Common myeloid progenitor, CD34-positive (primary cell): Measurements from ENCODE around the gene TMEM25.

Source experiments
- CTCF ChIA-PET: fragments of 350-600 bp; sonication (Branson Sonifier 250); formaldehyde crosslinking; loops from one replicate; lab custom pipeline; 2021; ENCODE audit warnings: antibody characterized with exemption; lab: Charles Lee
- POLR2A ChIA-PET: fragments of 350-600 bp; sonication (Branson Sonifier 250); formaldehyde crosslinking; loops from one replicate; lab custom pipeline; 2021; ENCODE audit warnings: antibody characterized with exemption; lab: Charles Lee
- DNase-seq, 3 donors: peaks; one replicate each; pipeline versions ENCODE4 v3.0.0 to v3.0.0-alpha.2; 2013
- H3K27ac ChIP-seq, 2 experiments: 1 replicate in 1 of 2; 2 replicates in 1 of 2; pipeline ENCODE4 v1.7.0; 2013; ENCODE audit warnings: inconsistent platforms in 2 of 2, low read length in 2 of 2, mild to moderate bottlenecking in 2 of 2, low read depth in 1 of 2, moderate library complexity in 1 of 2; ENCODE audit not compliant: severe bottlenecking in 2 of 2, insufficient read depth in 1 of 2, poor library complexity in 1 of 2
- H3K27me3 ChIP-seq, 5 experiments: replicated peaks in 2 of 5; 1 replicate in 3 of 5; 2 replicates in 2 of 5; pipeline versions ENCODE4 v1.6.1 to v1.7.0; 2013; ENCODE audit warnings: low read length in 4 of 5, mild to moderate bottlenecking in 2 of 5, moderate library complexity in 2 of 5, inconsistent platforms in 1 of 5; ENCODE audit not compliant: insufficient read depth in 5 of 5, control insufficient read depth in 4 of 5
- H3K36me3 ChIP-seq, 4 experiments: 1 replicate in 2 of 4; 2 replicates in 2 of 4; pipeline versions ENCODE4 v1.6.1 to v1.7.0; 2013; ENCODE audit warnings: low read length in 3 of 4, control low read depth in 1 of 4, mild to moderate bottlenecking in 1 of 4; ENCODE audit not compliant: control insufficient read depth in 4 of 4, insufficient read depth in 4 of 4
- H3K4me1 ChIP-seq, 4 experiments: 1 replicate in 3 of 4; 2 replicates in 1 of 4; pipeline versions ENCODE4 v1.6.1 to v1.7.1; 2013; ENCODE audit warnings: low read length in 3 of 4, mild to moderate bottlenecking in 3 of 4, control low read depth in 1 of 4, inconsistent platforms in 1 of 4, moderate library complexity in 1 of 4; ENCODE audit not compliant: control insufficient read depth in 4 of 4, insufficient read depth in 4 of 4; ENCODE audit errors: control extremely low read depth in 1 of 4
- H3K4me3 ChIP-seq, 7 experiments: 1 replicate in 4 of 7; 2 replicates in 3 of 7; pipeline versions ENCODE4 v1.5.1 to v1.7.0; 2013; ENCODE audit warnings: mild to moderate bottlenecking in 7 of 7, low read length in 6 of 7, moderate library complexity in 6 of 7, inconsistent platforms in 2 of 7, low read depth in 2 of 7, control low read depth in 1 of 7; ENCODE audit not compliant: insufficient read depth in 4 of 7, control insufficient read depth in 1 of 7; ENCODE audit errors: extremely low read depth in 1 of 7
- H3K9me3 ChIP-seq, 5 experiments: 1 replicate in 4 of 5; 2 replicates in 1 of 5; pipeline versions ENCODE4 v1.6.1 to v1.7.1; 2013; ENCODE audit warnings: low read length in 4 of 5, mild to moderate bottlenecking in 2 of 5, inconsistent platforms in 1 of 5, low read depth in 1 of 5, moderate library complexity in 1 of 5; ENCODE audit not compliant: control insufficient read depth in 4 of 5, insufficient read depth in 2 of 5; ENCODE audit errors: control extremely low read depth in 1 of 5
- WGBS: methylation state at CpG from one replicate; pipeline ENCODE4 v1.1.5; 2013; ENCODE audit not compliant: insufficient coverage; 5-methylcytosine and 5-hydroxymethylcytosine counted together

Gene TMEM25

GRCh38 chr11:118497831-118498230 lies 33.2 kb upstream of the TMEM25 start:
- CTCF ChIA-PET: interaction anchor here (1.0 to 1.3 kb wide), 2 partner anchors 9 to 58 kb away, joined by 3 read pairs; no protein-coding TSS in a partner anchor
- no peak for DNase-seq

GRCh38 chr11:118503216-118503615 lies 27.8 kb upstream of the TMEM25 start:
- ChIA-PET POLR2A (no interaction called here), CTCF (no interaction called here)
- H3K36me3 ChIP-seq: peaks cover 43 to 93% (median 75%) of the 10 kb centered on the region in 4 experiments
- H3K27me3 ChIP-seq: no peaks in the 10 kb centered on the region
- H3K4me1 ChIP-seq: no peaks in the 10 kb centered on the region
- DNase-seq: no peak
- no peak overlapping the region for H3K4me3 ChIP-seq
- H3K9me3 ChIP-seq: no peaks in the 10 kb centered on the region
- no peak overlapping the region for H3K27ac ChIP-seq
- 79% methylated on average over 3 of the region's 3 CpGs for WGBS

More at GRCh38 chr11:118497831-118498230, 33.2 kb upstream of the TMEM25 start:
- no peak overlapping the region for H3K27ac ChIP-seq
- peaks cover 40 to 96% (median 63%) of the 10 kb centered on the region in 4 experiments for H3K36me3 ChIP-seq
- POLR2A ChIA-PET: no interaction called here
- 100% methylated on average over 1 of the region's 4 CpGs for WGBS
- H3K4me3 ChIP-seq: no peak overlapping the region
- no peaks in the 10 kb centered on the region for H3K4me1 ChIP-seq
- H3K9me3 ChIP-seq: no peaks in the 10 kb centered on the region
- H3K27me3 ChIP-seq: no peaks in the 10 kb centered on the region

DNA sequence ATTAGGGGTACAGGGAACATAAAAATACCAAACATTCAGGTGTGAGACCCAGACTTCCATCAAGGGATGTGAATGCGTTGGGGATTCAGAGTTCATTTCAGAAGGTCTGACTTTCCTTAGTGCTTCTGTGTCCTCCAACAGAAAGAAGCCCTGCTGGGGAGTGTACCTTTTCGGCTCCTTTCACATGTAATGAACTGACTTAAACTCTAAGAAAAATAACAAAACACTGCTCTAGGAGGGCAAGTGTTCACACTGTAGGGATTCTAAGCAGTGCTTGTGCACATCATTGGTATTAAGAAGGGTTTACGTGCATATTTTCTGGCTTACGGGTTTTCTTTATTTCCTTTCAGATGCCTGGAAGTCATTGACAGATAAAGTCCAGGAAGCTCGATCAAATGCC lies 19.4 kb upstream of the TMEM25 start:
- ChIA-PET CTCF (no interaction called here), POLR2A (no interaction called here)
- WGBS: 100% methylated on average over 4 of the region's 5 CpGs
- Histone ChIP-seq H3K27ac (peak overlapping the region in 1 of 2 experiments; percentile 50), H3K4me3 (no peak overlapping the region), H3K27me3 (no peaks in the 10 kb centered on the region), H3K9me3 (no peaks in the 10 kb centered on the region), H3K4me1 (peaks cover 0 to 31% (median 18%) of the 10 kb centered on the region in 4 experiments), H3K36me3 (peaks cover 24 to 71% (median 52%) of the 10 kb centered on the region in 4 experiments)
- DNase-seq: no peak

- H3K9me3 ChIP-seq: no peaks in the 10 kb centered on the region
- H3K27me3 ChIP-seq: no peaks in the 10 kb centered on the region
- peak overlapping the region; percentile 81 to 85 for H3K27ac ChIP-seq
- peaks cover 0 to 31% (median 18%) of the 10 kb centered on the region in 4 experiments for H3K4me1 ChIP-seq
- 2% methylated on average over 6 of the region's 7 CpGs for WGBS
- H3K36me3 ChIP-seq: peaks cover 18 to 67% (median 49%) of the 10 kb centered on the region in 4 experiments
- peak overlapping the region in 2 of 7 experiments; percentile 26 to 40 for H3K4me3 ChIP-seq
- DNase-seq: peak; percentile 71 to 96 (median 95)
- CTCF ChIA-PET: interaction anchor here (0.6 to 0.8 kb wide), 2 partner anchors 54 to 88 kb away, joined by 3 read pairs; no protein-coding TSS in a partner anchor
- POLR2A ChIA-PET: interaction anchor here (0.6 to 1.1 kb wide), 4 partner anchors 10 to 104 kb away, joined by 3 to 4 read pairs (median 3); no protein-coding TSS in a partner anchor
Measured at GRCh38 chr11:118514103-118514502, 16.9 kb upstream of the TMEM25 start.

DNA sequence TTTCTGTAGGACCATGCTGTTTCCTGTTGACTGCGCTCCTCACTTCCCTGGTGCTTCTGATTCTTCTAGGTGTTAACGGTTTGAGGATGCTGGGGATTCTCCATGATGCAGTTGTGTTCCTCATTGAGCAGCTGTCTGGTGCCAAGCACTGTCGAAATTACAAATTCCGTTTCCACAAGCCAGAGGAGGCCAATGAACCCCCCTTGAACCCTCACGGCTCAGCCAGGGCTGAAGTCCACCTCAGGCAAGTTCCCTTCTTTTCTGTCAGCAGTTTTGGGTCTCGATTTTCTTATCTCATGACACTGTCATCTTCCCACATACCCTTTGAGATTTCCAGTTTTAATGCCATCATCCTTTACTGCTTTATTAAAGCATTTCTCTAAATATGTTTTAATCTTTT lies 11.4 kb upstream of the TMEM25 start:
- ChIA-PET POLR2A (no interaction called here), CTCF (no interaction called here)
- Histone ChIP-seq H3K4me1 (peaks cover 13 to 44% (median 33%) of the 10 kb centered on the region in 4 experiments), H3K27me3 (no peaks in the 10 kb centered on the region), H3K9me3 (no peaks in the 10 kb centered on the region), H3K36me3 (peaks cover 19 to 67% (median 48%) of the 10 kb centered on the region in 4 experiments), H3K27ac (peak overlapping the region in 1 of 2 experiments; percentile 28), H3K4me3 (no peak overlapping the region)
- 90% methylated on average over 6 of the region's 6 CpGs for WGBS
- no peak for DNase-seq

DNA sequence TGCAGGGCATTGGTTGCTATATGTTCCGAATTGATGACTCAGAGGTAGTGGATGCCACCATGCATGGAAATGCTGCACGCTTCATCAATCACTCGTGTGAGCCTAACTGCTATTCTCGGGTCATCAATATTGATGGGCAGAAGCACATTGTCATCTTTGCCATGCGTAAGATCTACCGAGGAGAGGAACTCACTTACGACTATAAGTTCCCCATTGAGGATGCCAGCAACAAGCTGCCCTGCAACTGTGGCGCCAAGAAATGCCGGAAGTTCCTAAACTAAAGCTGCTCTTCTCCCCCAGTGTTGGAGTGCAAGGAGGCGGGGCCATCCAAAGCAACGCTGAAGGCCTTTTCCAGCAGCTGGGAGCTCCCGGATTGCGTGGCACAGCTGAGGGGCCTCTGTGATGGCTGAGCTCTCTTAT lies 9.1 kb upstream of the TMEM25 start:
- ChIA-PET CTCF (no interaction called here), POLR2A (no interaction called here)
- Histone ChIP-seq H3K9me3 (no peaks in the 10 kb centered on the region), H3K36me3 (peaks cover 19 to 53% (median 42%) of the 10 kb centered on the region in 4 experiments), H3K4me1 (peaks cover 13 to 52% (median 46%) of the 10 kb centered on the region in 4 experiments), H3K27me3 (no peaks in the 10 kb centered on the region), H3K27ac (peak overlapping the region in 1 of 2 experiments; percentile 39), H3K4me3 (no peak overlapping the region)
- peak in 2 of 3 donors; percentile 19 to 21 for DNase-seq
- 79% methylated on average over 13 of the region's 13 CpGs for WGBS

- ChIA-PET CTCF (interaction anchor here (1.0 to 1.3 kb wide), 2 partner anchors 14 kb away, joined by 3 read pairs; no protein-coding TSS in a partner anchor), POLR2A (no interaction called here)
- H3K9me3 ChIP-seq: no peaks in the 10 kb centered on the region
- H3K4me1 ChIP-seq: peaks cover 13 to 58% (median 49%) of the 10 kb centered on the region in 4 experiments
- DNase-seq: peak in 2 of 3 donors; percentile 8 to 28
- peaks cover 15 to 51% (median 39%) of the 10 kb centered on the region in 4 experiments for H3K36me3 ChIP-seq
- 45% methylated on average over 5 of the region's 6 CpGs for WGBS
- H3K27ac ChIP-seq: peak overlapping the region in 1 of 2 experiments; percentile 39
- H3K4me3 ChIP-seq: no peak overlapping the region
- H3K27me3 ChIP-seq: no peaks in the 10 kb centered on the region
Measured at GRCh38 chr11:118522571-118523072, 8.4 kb upstream of the TMEM25 start.
